HG03196 (cell line): ENCODE measurements around the gene STAMBPL1.

Experiments used
- ATAC-seq: cut with Tn5 transposase; IDR thresholded peaks from one replicate; pipeline ENCODE4 v1.9.1; 2021; ENCODE audit not compliant: unreplicated experiment

STAMBPL1 gene

DNA sequence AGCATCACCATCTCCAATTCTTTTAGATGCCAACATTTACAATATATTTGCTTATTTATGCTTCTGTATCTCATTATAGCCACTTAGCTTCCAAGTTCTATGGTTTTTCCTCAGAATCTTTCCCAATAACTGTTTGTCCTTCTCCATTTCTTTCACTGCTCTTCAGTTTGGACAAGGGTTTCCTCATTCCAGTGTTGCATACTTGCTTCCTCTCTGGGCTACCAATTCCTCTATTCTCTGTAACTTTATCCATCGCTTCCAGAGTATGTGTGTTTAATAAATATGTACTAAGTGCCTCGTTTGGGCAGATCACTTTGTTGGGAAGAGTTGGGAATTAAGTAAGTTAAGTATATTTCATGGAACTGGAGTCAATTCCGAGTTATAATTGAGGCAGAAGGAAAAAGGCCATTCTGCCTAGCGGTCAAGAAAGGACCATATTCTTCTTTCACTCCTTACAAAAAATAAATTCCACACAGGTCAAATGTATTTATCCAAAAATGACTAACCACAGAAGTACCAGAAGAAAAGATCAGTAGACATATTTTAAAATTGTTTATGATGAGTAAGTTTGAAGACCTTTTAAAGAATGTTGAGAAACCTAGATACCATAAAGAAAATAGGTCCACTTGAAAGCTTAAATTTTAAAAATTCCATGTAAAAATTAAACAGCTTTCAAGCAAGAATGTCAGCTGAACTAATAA lies 10.8 kb downstream of the STAMBPL1 start:
- ATAC-seq = no peak

DNA sequence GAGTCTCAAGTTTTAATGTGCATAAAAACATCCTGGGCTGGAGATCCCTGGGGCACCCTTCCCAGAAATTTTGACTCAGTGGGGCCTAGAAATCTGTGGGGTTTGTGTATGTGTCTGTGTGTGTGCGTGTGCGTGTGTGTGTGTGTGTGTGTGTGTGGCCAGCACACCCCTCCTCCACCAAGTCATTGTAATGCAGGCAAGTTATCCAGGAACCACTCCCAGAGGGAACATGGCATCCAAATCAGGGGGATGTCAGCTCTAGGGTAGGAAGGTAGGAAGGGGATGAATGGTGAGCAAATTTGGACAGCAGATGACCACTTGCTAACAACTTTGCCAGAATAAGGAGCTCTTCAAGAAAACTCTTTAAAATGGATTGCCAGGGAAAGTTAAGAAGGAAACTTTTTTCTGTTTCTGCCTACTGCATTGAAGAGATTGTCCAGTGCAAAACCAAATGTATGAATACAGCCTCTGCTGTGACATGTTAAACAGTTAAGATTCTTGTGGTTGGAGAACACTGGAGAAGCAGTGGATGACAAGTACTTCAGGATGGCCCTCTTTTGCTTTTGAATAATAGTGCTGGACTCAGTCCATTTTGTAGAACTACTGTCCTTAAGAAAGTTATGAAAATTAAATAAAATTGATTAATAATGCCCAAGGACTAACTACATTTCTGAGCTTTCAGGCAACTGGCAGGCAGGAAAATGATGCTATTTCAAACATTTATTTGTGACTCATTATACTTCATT lies 12.3 kb downstream of the STAMBPL1 start:
- ATAC-seq = no peak

DNA sequence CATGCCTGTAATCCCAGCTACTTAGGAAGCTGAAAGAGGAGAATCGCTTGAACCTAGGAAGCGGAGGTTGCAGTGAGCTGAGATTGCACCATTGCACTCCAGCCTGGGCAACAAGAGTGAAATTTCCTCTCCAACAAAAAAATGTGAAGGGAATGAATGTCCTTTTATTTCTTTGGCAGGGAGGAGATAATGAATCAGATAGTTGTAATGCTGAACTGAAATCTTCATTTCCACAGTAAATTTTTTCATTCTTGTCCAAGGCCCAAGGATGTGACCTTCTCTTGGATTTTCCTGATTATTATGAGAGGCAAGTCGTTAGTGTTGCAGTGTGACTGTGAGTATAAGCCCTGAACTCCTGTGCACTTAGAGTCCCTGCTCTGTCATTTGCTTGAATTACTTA lies 13.6 kb downstream of the STAMBPL1 start:
- ATAC-seq = no peak

- ATAC-seq = no peak
Measured at GRCh38 chr10:88895250-88895649, 15.2 kb downstream of the STAMBPL1 start.

GRCh38 chr10:88896372-88896993 lies 16.4 kb downstream of the STAMBPL1 start:
- no peak for ATAC-seq

- ATAC-seq = no peak
Measured at GRCh38 chr10:88896994-88897853, 17.2 kb downstream of the STAMBPL1 start.

DNA sequence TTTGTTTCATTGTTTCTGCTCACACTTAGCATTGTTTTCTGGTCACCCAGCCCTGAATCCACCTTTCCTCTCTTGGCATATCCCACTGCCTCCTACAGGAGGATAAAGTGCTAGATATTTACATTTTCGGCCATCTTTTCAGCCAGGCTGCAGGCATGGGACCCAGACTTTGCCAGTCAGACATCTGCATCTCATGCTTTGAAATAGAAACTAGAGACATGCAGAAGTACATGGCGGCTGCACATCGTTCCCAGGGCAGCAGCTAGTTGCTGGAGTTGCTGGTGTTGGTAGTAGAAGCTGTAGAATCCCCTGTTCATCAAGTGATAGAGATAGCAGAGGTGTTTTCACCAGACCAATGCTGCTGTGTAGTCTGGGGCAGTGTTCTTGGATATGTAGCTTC lies 18.7 kb downstream of the STAMBPL1 start:
- no peak for ATAC-seq

DNA sequence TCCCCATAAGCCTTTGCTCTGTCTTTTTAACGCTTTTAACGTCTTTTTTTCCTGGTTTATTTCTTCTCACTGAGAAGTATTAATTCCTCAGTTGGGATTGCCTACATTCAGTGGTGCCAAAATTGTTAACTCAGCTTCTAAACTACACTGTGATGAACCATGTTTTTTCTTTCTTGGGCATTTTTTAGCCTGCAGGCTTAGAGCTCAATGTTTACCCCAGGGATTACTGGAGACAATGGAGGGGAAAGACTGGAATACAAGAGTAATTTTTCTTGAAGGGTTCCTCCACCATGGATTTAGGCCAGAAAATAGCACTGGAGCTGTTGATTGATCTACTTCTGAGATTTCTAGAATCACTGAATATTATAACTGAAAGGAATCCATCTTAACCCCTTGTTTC lies 19.8 kb downstream of the STAMBPL1 start:
- no peak for ATAC-seq

GRCh38 chr10:88901206-88901983 lies 21.4 kb downstream of the STAMBPL1 start:
- peak; percentile 73 for ATAC-seq

- peak; percentile 44 for ATAC-seq
Measured at GRCh38 chr10:88901984-88902789, 22.1 kb downstream of the STAMBPL1 start.

DNA sequence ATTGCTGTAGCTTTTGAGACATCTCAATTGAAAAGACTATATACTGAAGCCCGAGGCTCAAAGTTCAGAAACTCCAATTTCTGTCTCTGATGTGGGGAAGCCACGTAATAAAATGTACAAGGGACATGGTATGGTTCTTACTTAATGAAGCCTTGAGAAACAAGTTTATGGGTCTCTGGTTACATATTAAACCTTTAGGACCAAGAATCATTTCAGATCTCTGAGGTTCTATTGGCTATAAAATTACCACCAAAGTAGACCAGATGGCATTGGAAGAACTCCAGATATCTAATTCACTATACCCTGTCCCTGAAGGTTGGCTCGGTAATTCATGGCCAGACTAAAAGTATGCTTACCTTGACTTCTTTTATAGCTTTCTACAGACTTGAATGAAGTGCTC lies 23.7 kb downstream of the STAMBPL1 start:
- no peak for ATAC-seq

DNA sequence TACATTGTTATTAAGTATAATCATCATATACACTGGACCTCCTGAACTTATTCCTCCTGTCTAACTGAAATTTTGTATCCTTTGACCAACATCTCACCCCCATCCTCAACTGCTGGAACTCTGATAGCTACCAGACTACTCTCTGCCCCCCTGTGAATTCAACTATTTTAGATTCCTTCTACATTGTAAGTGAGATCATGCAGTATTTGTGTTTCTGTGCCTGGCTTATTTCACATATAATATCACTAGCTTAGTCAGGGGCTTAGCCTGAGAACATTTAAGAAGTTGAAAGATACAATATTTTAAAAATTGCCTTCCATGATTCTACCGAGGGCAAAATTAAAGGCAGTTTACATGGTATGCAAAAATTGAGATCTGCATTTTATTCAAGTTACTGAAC lies 26.9 kb downstream of the STAMBPL1 start:
- no peak for ATAC-seq

DNA sequence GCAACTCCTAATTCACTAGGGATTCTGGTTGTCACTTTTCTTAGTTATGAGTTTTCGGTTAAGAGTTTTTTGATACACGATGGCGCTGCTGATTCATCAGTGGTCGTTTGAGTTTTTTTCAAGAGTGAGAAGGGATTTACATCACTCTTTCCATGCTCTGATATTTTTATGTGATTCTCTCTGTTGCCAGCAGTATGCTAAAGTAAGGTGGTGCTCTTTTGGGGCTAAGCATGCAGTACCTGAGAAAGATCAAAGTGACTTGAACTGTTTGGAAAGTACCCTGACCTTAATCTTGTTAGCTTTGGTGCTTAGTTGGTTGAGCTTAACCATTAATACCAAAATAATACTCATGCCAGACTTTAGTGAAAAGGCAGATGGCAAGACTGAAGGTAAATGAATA lies 28.1 kb downstream of the STAMBPL1 start:
- ATAC-seq = no peak

DNA sequence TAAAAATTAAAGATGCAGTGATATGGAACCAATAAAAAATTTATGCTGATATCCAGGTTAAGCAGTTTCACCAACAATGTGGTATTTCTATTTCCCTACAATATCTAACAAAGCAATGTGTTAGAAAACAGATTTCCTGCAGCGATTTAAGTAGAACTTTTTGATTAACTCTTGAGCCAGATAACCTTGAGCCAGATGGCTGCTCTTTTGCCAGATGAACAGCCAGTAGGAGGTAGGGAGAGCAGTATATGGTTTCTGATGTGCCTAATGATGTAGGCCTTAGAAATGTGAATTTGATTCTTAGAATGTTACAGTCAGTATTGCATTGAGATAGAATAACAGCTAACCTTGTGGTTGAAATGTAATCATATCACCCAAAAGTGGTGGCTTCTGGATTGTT lies 31.1 kb downstream of the STAMBPL1 start:
- ATAC-seq = no peak

DNA sequence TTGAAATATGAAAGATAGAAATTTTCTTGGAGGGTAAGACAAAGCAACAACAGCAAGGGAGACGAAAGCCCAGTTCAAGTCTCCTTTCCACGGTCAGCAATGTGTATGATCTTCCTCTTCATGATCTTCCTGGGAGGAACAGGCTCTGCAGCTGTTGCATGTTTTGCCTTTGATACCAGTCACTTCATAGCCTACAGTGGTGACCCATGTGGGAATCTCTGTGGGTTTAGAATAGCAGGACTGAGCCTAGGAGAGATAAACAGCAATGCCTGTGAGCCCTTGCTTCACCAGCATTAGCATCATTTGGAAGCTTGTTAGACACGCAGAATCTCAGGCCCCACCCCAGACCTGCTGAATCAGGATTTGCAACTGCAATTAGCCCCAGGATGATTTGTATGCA lies 31.8 kb downstream of the STAMBPL1 start:
- no peak for ATAC-seq

DNA sequence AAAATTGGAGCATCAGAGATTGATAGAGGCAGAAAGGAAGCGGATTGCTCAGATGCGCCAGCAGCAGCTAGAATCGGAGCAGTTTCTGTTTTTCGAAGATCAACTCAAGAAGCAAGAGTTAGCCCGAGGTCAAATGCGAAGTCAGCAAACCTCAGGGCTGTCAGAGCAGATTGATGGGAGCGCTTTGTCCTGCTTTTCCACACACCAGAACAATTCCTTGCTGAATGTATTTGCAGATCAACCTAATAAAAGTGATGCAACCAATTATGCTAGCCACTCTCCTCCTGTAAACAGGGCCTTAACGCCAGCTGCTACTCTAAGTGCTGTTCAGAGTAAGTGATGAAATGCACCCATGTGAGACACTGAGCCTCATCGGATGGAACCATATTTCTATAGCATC lies 33.1 kb downstream of the STAMBPL1 start:
- ATAC-seq = no peak

- ATAC-seq = no peak
Measured at GRCh38 chr10:88913788-88914187, 33.7 kb downstream of the STAMBPL1 start.

DNA sequence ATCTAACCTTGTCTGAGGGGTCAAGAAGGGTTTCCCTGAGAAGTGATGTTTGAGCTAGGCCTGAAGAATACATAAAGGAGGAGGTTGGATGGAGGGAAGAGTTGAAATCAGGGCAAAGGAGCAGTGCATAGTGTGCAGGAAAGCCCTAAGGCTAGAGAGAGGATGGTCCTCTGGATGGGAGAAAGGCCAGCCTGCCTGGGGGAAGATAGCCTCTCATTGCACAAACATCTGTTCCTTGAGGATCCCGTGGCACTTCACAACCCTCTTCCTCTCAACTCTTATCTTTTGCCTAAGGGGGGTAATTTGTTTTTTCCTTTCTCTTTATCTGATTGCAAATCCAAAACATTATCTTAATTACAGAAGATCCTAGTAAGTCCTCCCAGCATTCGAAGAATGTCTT lies 35.7 kb downstream of the STAMBPL1 start:
- ATAC-seq = no peak

DNA sequence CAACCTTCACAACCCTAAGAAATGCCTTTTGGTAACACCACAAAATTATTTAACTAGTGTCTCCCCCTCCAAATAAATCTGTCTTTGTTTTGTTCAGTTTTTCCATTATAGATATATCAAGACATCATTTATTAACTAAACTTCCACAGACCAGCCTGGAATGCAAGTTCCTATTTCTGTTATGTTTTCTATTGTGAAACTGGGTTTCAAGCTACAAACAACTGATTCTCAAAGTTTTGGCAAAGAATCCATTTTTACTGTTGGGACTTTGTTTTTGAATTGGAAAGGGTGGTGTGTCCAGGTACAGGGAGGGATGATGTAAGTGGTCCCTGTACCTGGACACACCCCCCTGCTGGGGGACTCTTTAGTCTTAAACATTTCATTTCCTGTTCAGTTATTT lies 36.2 kb downstream of the STAMBPL1 start:
- ATAC-seq = no peak

GRCh38 chr10:88916986-88917385 lies 36.9 kb downstream of the STAMBPL1 start:
- ATAC-seq = no peak
